Natural killer cell (primary cell): ENCODE results near the gene SNX22. TPM values are rescaled to one million over a fixed set of nuclear protein-coding genes. Genes with fewer than 3 reads are reported as not detected.
"Not testable (repeated sequence)": the region's sequence is repeated elsewhere in the genome, so short reads cannot be mapped to it uniquely, and the experiment has no call there.

Source experiments
- ATAC-seq, 3 donors: fragments of 150-1000 bp in 2 of 3; fragments of 200-7000 bp in 1 of 3; cut with Tn5 transposase; 1 replicate in 1 of 3; 2 replicates in 2 of 3; pipeline ENCODE4 v1.10.0; 2021; ENCODE audit warnings: mild to moderate bottlenecking in 2 of 3, moderate library complexity in 2 of 3
- DNase-seq, 2 donors: peaks; one replicate each; pipeline versions ENCODE4 v3.0.0 to v3.0.0-alpha.2; 2013 to 2021; ENCODE audit warnings: mixed read lengths in 1 of 2
- H3K27ac ChIP-seq: one replicate; pipeline ENCODE4 v1.5.1; 2013; ENCODE audit warnings: mild to moderate bottlenecking, low read length
- H3K27me3 ChIP-seq: one replicate; pipeline ENCODE4 v1.6.1; 2013; ENCODE audit warnings: low read length; ENCODE audit not compliant: control insufficient read depth, insufficient read depth
- H3K36me3 ChIP-seq: one replicate; pipeline ENCODE4 v1.6.1; 2013; ENCODE audit warnings: low read length; ENCODE audit not compliant: control insufficient read depth, insufficient read depth
- H3K4me1 ChIP-seq: one replicate; pipeline ENCODE4 v1.6.1; 2013; ENCODE audit warnings: low read length; ENCODE audit not compliant: control insufficient read depth, insufficient read depth
- H3K4me3 ChIP-seq: one replicate; pipeline ENCODE4 v1.5.1; 2013; ENCODE audit warnings: low read length
- H3K9me3 ChIP-seq: one replicate; pipeline ENCODE4 v1.6.1; 2013; ENCODE audit warnings: low read length; ENCODE audit not compliant: control insufficient read depth, insufficient read depth
- H3K27ac Mint-ChIP-seq, 2 donors: one replicate each; pipeline ENCODE4 v1.8.0; 2022; ENCODE audit warnings: mild to moderate bottlenecking in 2 of 2, mixed read lengths in 2 of 2, moderate library complexity in 1 of 2
- H3K27me3 Mint-ChIP-seq, 2 donors: one replicate each; pipeline ENCODE4 v1.8.0; 2022; ENCODE audit warnings: low read depth in 2 of 2, mixed read lengths in 2 of 2
- H3K36me3 Mint-ChIP-seq: one replicate; pipeline ENCODE4 v1.8.0; 2022; ENCODE audit warnings: mixed read lengths
- H3K4me1 Mint-ChIP-seq, 2 donors: one replicate each; pipeline ENCODE4 v1.8.0; 2022; ENCODE audit warnings: mixed read lengths in 2 of 2
- H3K4me3 Mint-ChIP-seq: one replicate; pipeline ENCODE4 v1.8.0; 2022; ENCODE audit warnings: mild to moderate bottlenecking, moderate library complexity, mixed read lengths
- H3K9me3 Mint-ChIP-seq, 2 donors: one replicate each; pipeline ENCODE4 v1.8.0; 2022; ENCODE audit warnings: mixed read lengths in 2 of 2
- WGBS: methylation state at CpG from one replicate; pipeline ENCODE4 v1.1.7; 2013; ENCODE audit warnings: missing lambda C conversion rate; ENCODE audit not compliant: insufficient coverage; 5-methylcytosine and 5-hydroxymethylcytosine counted together
- intact Hi-C: fragments of 100-400 bp; cut with micrococcal nuclease; formaldehyde crosslinking; loops from one replicate; pipeline ENCODE4 v1.14.2; 2022
- total RNA-seq, 4 donors: library from RNA; stranded (reverse); fragments of 120-200 nt in 1 of 4; gene quantifications; one replicate each; pipeline versions ENCODE4 v1.2.3 to v1.2.4, GENCODE V29; 2013 to 2022
- TF ChIP-seq, protein P1 (sequence below): fragments of 200-600 bp; IDR thresholded peaks from one replicate; pipeline ENCODE4 v1.8.0; 2022; ENCODE audit warnings: antibody characterized with exemption

The SNX22 gene
- total RNA-seq, 3 donors from 2014 or later (not counting 1 experiment from before 2014, with no cell fraction given) = 0.41 to 0.80 (median 0.75) TPM

DNA sequence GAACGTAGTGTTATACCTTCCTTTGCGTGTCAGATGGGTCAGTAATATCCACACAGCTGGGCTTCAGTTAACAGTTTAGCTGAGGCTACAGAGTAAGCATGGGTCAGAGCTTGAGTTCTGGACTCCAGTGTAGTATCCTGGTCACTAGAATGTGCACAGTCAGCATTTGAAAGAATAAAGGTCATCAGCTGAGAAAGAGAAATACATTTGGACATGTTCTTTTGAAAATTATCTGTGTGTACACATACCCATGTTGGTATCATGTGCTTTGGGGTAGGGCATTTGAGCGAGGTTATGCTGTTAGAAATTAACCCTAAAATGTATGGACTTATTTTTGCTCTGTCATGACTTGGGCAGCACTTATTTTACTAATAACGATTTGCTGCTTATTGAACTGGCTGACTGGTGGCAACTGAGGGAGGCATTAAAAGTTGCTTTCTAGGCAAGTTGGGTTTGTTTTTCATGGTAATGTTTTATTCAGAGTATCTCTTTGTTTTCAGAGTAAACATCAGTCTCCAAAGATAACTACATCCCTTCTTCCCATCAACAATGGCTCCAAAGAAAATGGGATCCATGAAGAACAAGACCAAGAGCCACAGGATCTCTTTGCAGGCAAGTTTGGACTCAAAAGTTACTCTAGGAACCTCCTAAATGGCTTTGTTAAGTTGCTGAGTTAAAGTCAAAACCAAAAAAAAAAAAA lies 39.3 kb upstream of the SNX22 start:
- no peak for DNase-seq
- WGBS = 93% methylated on average over 4 of the region's 4 CpGs
- intact Hi-C loops = no loop called here
- Mint-ChIP-seq H3K27me3 (no peaks in the 10 kb centered on the region), H3K9me3 (no peaks in the 10 kb centered on the region), H3K36me3 (peaks cover 20% of the 10 kb centered on the region), H3K4me3 (no peak overlapping the region), H3K27ac (peak overlapping the region in 1 of 2 donors; percentile 31), H3K4me1 (peaks cover 46 to 52% of the 10 kb centered on the region in 2 donors)
- Histone ChIP-seq H3K27ac (no peak overlapping the region), H3K36me3 (peaks cover 48% of the 10 kb centered on the region), H3K4me3 (no peak overlapping the region), H3K9me3 (no peaks in the 10 kb centered on the region), H3K27me3 (no peaks in the 10 kb centered on the region), H3K4me1 (peaks cover 8% of the 10 kb centered on the region)
- TF ChIP-seq, protein P1, sequence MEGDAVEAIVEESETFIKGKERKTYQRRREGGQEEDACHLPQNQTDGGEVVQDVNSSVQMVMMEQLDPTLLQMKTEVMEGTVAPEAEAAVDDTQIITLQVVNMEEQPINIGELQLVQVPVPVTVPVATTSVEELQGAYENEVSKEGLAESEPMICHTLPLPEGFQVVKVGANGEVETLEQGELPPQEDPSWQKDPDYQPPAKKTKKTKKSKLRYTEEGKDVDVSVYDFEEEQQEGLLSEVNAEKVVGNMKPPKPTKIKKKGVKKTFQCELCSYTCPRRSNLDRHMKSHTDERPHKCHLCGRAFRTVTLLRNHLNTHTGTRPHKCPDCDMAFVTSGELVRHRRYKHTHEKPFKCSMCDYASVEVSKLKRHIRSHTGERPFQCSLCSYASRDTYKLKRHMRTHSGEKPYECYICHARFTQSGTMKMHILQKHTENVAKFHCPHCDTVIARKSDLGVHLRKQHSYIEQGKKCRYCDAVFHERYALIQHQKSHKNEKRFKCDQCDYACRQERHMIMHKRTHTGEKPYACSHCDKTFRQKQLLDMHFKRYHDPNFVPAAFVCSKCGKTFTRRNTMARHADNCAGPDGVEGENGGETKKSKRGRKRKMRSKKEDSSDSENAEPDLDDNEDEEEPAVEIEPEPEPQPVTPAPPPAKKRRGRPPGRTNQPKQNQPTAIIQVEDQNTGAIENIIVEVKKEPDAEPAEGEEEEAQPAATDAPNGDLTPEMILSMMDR = no peak
- ATAC-seq = no peak

GRCh38 chr15:64112904-64113303 lies 38.6 kb upstream of the SNX22 start:
- H3K4me1 Mint-ChIP-seq = peaks cover 43 to 49% of the 10 kb centered on the region in 2 donors
- TF ChIP-seq, protein P1 = no peak
- H3K27me3 Mint-ChIP-seq = no peaks in the 10 kb centered on the region
- Histone ChIP-seq H3K4me3 (no peak overlapping the region), H3K27ac (no peak overlapping the region), H3K4me1 (peaks cover 8% of the 10 kb centered on the region), H3K9me3 (no peaks in the 10 kb centered on the region), H3K36me3 (peaks cover 55% of the 10 kb centered on the region), H3K27me3 (no peaks in the 10 kb centered on the region)
- H3K36me3 Mint-ChIP-seq = peaks cover 21% of the 10 kb centered on the region
- DNase-seq (no peak), ATAC-seq (no peak)
- no peaks in the 10 kb centered on the region for H3K9me3 Mint-ChIP-seq
- H3K27ac Mint-ChIP-seq = peak overlapping the region in 1 of 2 donors; percentile 31
- intact Hi-C loops = no loop called here
- no peak overlapping the region for H3K4me3 Mint-ChIP-seq
- WGBS = 88% methylated on average over 1 of the region's 1 CpG

DNA sequence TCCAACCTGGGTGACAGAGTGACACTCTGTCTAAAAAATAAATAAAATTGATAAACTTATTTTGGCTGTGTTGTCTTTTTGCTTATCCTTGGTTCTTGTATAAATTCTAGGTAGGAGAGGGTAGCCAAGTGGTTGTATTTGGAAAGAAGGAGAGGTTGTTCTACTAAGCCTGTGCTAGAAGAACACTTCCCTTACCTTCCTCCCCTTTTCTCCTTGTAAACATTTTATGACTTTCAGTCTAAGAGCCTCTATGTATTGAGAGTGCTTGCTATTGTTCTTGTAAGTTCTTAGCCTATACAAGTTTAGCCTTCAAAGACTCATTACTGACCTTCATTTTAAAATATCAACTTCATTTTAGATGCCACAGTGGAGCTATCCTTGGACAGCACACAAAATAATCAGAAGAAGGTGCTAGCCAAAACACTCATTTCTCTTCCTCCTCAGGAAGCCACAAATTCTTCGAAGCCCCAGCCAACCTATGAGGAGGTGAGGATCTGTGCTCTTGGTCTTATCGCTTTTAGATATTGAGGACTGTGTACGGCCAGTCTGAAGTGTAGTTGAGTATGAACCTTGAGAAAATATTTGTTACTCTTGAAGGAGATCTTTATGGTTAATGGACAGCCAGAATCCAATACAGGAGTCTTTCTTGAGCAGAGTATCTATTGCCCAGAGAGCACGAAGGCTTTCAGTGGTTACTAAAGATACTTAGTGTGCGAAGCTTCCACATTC lies 33.6 kb upstream of the SNX22 start:
- H3K9me3 Mint-ChIP-seq = no peaks in the 10 kb centered on the region

DNA sequence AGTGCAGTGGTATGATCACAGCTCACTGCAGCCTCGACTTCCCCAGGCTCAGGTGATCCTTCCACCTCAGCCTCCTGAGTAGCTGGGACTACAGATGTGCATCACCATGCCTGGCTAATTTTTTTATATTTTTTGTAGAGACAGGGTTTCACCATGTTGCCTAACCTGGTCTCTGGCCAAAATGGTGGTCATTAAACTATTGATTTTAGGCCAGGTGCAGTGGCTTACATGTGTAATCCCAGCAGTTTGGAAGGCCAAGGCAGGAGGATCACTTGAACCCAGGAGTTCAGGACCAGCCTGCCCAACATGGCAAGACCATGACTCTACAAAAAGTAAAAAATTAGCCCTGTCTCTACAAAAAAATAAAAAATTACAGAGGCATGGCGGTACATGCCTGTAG lies 31.2 kb upstream of the SNX22 start:
- H3K4me3 Mint-ChIP-seq, H3K4me3 ChIP-seq, H3K27me3 ChIP-seq, intact Hi-C loops, H3K4me1 Mint-ChIP-seq, H3K27me3 Mint-ChIP-seq, H3K4me1 ChIP-seq, H3K9me3 ChIP-seq, H3K27ac Mint-ChIP-seq, DNase-seq, H3K9me3 Mint-ChIP-seq, ATAC-seq, H3K27ac ChIP-seq: not testable (repeated sequence)
- 100% methylated on average over 2 of the region's 2 CpGs for WGBS
- H3K36me3 ChIP-seq = peaks cover 85% of the 10 kb centered on the region
- peaks cover 16% of the 10 kb centered on the region for H3K36me3 Mint-ChIP-seq

More for the DNA sequence above, 33.6 kb upstream of the SNX22 start:
- no peak overlapping the region for H3K4me3 Mint-ChIP-seq
- H3K4me1 Mint-ChIP-seq = peaks cover 16 to 18% of the 10 kb centered on the region in 2 donors
- H3K27me3 Mint-ChIP-seq = no peaks in the 10 kb centered on the region
- peak overlapping the region in 1 of 2 donors; percentile 34 for H3K27ac Mint-ChIP-seq
- WGBS = 90% methylated on average over 5 of the region's 5 CpGs
- H3K27me3 ChIP-seq = no peaks in the 10 kb centered on the region
- H3K4me1 ChIP-seq = no peaks in the 10 kb centered on the region
- peaks cover 30% of the 10 kb centered on the region for H3K36me3 Mint-ChIP-seq
- DNase-seq (no peak), ATAC-seq (no peak)
- TF ChIP-seq, protein P1 = no peak
- no peak overlapping the region for H3K4me3 ChIP-seq
- H3K27ac ChIP-seq = no peak overlapping the region
- intact Hi-C loops = no loop called here
- H3K36me3 ChIP-seq = peaks cover 94% of the 10 kb centered on the region
- H3K9me3 ChIP-seq = no peaks in the 10 kb centered on the region
